K562 (cell line): Measurements from ENCODE around the gene VPS13D. TPM values are rescaled to one million over a fixed set of nuclear protein-coding genes. Genes with fewer than 3 reads are reported as not detected.

Source experiments
- ATAC-seq: fragments of 200-7000 bp; cut with Tn5 transposase; 3 replicates; pipeline ENCODE4 v1.9.1; 2020; ENCODE audit warnings: moderate library complexity
- BruUV-seq: library from RNA; stranded (reverse); fragments of 400-500 nt; replicated peaks from 2 replicates; lab custom pipeline; 2021; lab: Mats Ljungman, UMichigan
- CTCF ChIA-PET: fragments of 300-600 bp; formaldehyde crosslinking; extraction: SDS; loops from one replicate; lab custom pipeline; 2021; ENCODE audit warnings: low intra/inter-chr PET ratio; lab: Yijun Ruan, JAX
- POLR2A ChIA-PET: fragments of 300-600, 350-650 bp; sonication (Branson Sonifier 250); formaldehyde crosslinking; extraction: SDS; loops from one replicate; lab custom pipeline; 2021; ENCODE audit warnings: antibody characterized with exemption, inconsistent platforms; lab: Yijun Ruan, JAX
- DNase-seq, 4 experiments: peaks; one replicate each; pipeline versions ENCODE4 v3.0.0 to v3.0.0-alpha.2; 2011 to 2018; ENCODE audit warnings: low spot score in 3 of 4, mixed read lengths in 3 of 4; ENCODE audit errors: extremely low read depth in 1 of 4
- FAIRE-seq: peaks from 2 replicates; lab custom pipeline; 2011; peaks lifted over from hg19 to GRCh38; lab: Jason Lieb, UNC
- H2AFZ ChIP-seq: 2 replicates; pipeline ENCODE4 v1.6.0; 2011; ENCODE audit warnings: low read depth, low read length, control low read depth, inconsistent platforms
- H3K27ac ChIP-seq: fragments of 200-600 bp; 3 replicates; pipeline ENCODE4 v1.8.0; 2011; ENCODE audit warnings: low read depth, mild to moderate bottlenecking, control low read depth, inconsistent platforms, low read length, moderate library complexity, mixed read lengths; ENCODE audit errors: extremely low read depth
- H3K27me3 ChIP-seq, 2 experiments: fragments of 300-600 bp in 1 of 2; 2 replicates in 1 of 2; 3 replicates in 1 of 2; pipeline versions ENCODE4 v1.6.0 to v1.8.0; 2011; ENCODE audit warnings: inconsistent platforms in 2 of 2, low read length in 2 of 2, mild to moderate bottlenecking in 1 of 2, mixed read lengths in 1 of 2, moderate library complexity in 1 of 2; ENCODE audit not compliant: control insufficient read depth in 2 of 2, insufficient read depth in 2 of 2
- H3K36me3 ChIP-seq: fragments of 300-600 bp; 3 replicates; pipeline ENCODE4 v1.8.0; 2011; ENCODE audit warnings: mild to moderate bottlenecking, low read length, inconsistent platforms; ENCODE audit not compliant: control insufficient read depth, insufficient read depth
- H3K4me1 ChIP-seq, 2 experiments: fragments of 200-600 bp in 1 of 2; replicated peaks in 1 of 2; 2 replicates in 1 of 2; 3 replicates in 1 of 2; pipeline versions ENCODE4 v1.5.1 to v1.8.0; 2011; ENCODE audit warnings: inconsistent platforms in 2 of 2, low read length in 2 of 2, mild to moderate bottlenecking in 1 of 2, mixed read lengths in 1 of 2, moderate library complexity in 1 of 2; ENCODE audit not compliant: control insufficient read depth in 2 of 2, insufficient read depth in 2 of 2
- H3K4me2 ChIP-seq: 2 replicates; pipeline ENCODE4 v1.6.1; 2011; ENCODE audit warnings: low read length, control low read depth, inconsistent platforms, mixed read lengths; ENCODE audit not compliant: insufficient read depth
- H3K4me3 ChIP-seq: fragments of 200-600 bp; sonication (generic), shearing (Covaris generic); 2 replicates; pipeline ENCODE4 v1.5.1; 2016; ENCODE audit warnings: control low read depth, inconsistent platforms
- H3K79me2 ChIP-seq: fragments of 200-600 bp; 3 replicates; pipeline ENCODE4 v1.8.0; 2011; ENCODE audit warnings: low read length, inconsistent platforms; ENCODE audit not compliant: control insufficient read depth, insufficient read depth
- H3K9ac ChIP-seq, 2 experiments: 2 replicates each; pipeline versions ENCODE4 v1.6.0 to v1.6.1; 2011; ENCODE audit warnings: low read depth in 2 of 2, low read length in 2 of 2, control low read depth in 1 of 2, inconsistent platforms in 1 of 2, mild to moderate bottlenecking in 1 of 2, mixed read lengths in 1 of 2; ENCODE audit not compliant: insufficient read depth in 1 of 2
- H3K9me1 ChIP-seq: one replicate; pipeline ENCODE4 v1.6.0; 2011; ENCODE audit warnings: inconsistent platforms, mild to moderate bottlenecking, low read length, moderate library complexity; ENCODE audit not compliant: control insufficient read depth, insufficient read depth
- H3K9me3 ChIP-seq: replicated peaks from 2 replicates; pipeline ENCODE4 v1.5.1; 2011; ENCODE audit warnings: low read depth, low read length, inconsistent platforms; ENCODE audit not compliant: control insufficient read depth, insufficient read depth
- H4K20me1 ChIP-seq: replicated peaks from 2 replicates; pipeline ENCODE4 v1.6.1; 2011; ENCODE audit warnings: low read length, inconsistent platforms, mixed read lengths; ENCODE audit not compliant: control insufficient read depth, insufficient read depth
- BDP1 ChIP-seq: IDR thresholded peaks from 3 replicates; pipeline ENCODE4 v1.6.1; 2011; ENCODE audit not compliant: insufficient read length, insufficient read depth
- FOXA3 ChIP-seq, 2 experiments: fragments of 450-650 bp in 1 of 2; sonication (generic) in 1 of 2; formaldehyde crosslinking; IDR thresholded peaks in 1 of 2; conservative IDR thresholded peaks in 1 of 2; 2 replicates each; pipeline versions ENCODE4 v1.4.0 to v1.8.0; 2020 to 2022; ENCODE audit warnings: mild to moderate bottlenecking in 2 of 2, missing genetic modification reagents in 1 of 2
- GATAD2A ChIP-seq: fragments of 450-650 bp; IDR thresholded peaks from 2 replicates; pipeline ENCODE4 v1.6.1; 2017
- JUND ChIP-seq, 2 experiments: IDR thresholded peaks; 2 replicates in 1 of 2; 3 replicates in 1 of 2; pipeline ENCODE4 v1.6.1; 2011; ENCODE audit warnings: borderline replicate concordance in 2 of 2, low read depth in 2 of 2, low read length in 2 of 2, improper control_type of control experiment in 1 of 2, missing biosample characterization in 1 of 2, missing genetic modification characterization in 1 of 2, missing genetic modification reagents in 1 of 2
- MAFK ChIP-seq: IDR thresholded peaks from 2 replicates; pipeline ENCODE4 v1.6.1; 2011; ENCODE audit warnings: low read length, improper control_type of control experiment
- NFE2 ChIP-seq: IDR thresholded peaks from 2 replicates; pipeline ENCODE4 v1.6.1; 2014; ENCODE audit warnings: antibody characterized with exemption, low read depth
- PCBP2 ChIP-seq: fragments of 200-400 bp; formaldehyde crosslinking; IDR thresholded peaks from 2 replicates; pipeline ENCODE4 v1.6.1; 2018; ENCODE audit warnings: low read length, low read depth, mild to moderate bottlenecking, moderate library complexity; ENCODE audit not compliant: poor library complexity, severe bottlenecking
- WGBS: fragments of 100-300 bp; shearing (Covaris generic); methylation state at CpG from one replicate; pipeline ENCODE4 v1.1.6; 2016; ENCODE audit warnings: low coverage, mixed read lengths; ENCODE audit not compliant: insufficient coverage; ENCODE audit errors: missing lambda C conversion rate; 5-methylcytosine and 5-hydroxymethylcytosine counted together
- in situ Hi-C: fragments of 300-500 bp; cut with MboI; formaldehyde crosslinking; loops from 4 replicates; pipeline ENCODE4 v1.15.0; 2018; ENCODE audit warnings: inconsistent platforms, mixed read lengths
- intact Hi-C: fragments of 100-400 bp; cut with micrococcal nuclease; formaldehyde crosslinking; loops from 2 replicates; pipeline ENCODE4 v1.14.2; 2022
- polyA plus RNA-seq, 8 experiments: library from polyadenylated mRNA; depleted of rRNA in 4 of 8; stranded (reverse) in 5 of 8; unstranded in 3 of 8; fragments of >200 nt; fragmentation: Nextera tagmentation in 2 of 8; fragmentation: Illumina TruSeq in 1 of 8; extraction: Ambion mirVana in 2 of 8; extraction: Trizol in 1 of 8; gene quantifications; 2 replicates each; pipeline versions ENCODE4 v1.2.1 to v1.2.3, GENCODE V29; 2011 to 2014; ENCODE audit warnings: inconsistent platforms in 1 of 8, missing spikeins in 1 of 8
- total RNA-seq, 7 experiments: library from RNA; depleted of rRNA in 6 of 7; stranded (reverse); fragments of >200 nt in 6 of 7; fragmentation: Illumina TruSeq in 2 of 7; extraction: Trizol in 2 of 7; gene quantifications; 2 replicates each; pipeline versions ENCODE4 v1.2.1 to v1.2.3, GENCODE V29; 2011 to 2021; ENCODE audit warnings: low replicate concordance in 1 of 7
- TF ChIP-seq, protein P1 (sequence below): fragments of 250-450 bp; sonication (Bioruptor Pico); IDR thresholded peaks from 2 replicates; pipeline ENCODE4 v1.8.0; 2022; ENCODE audit warnings: moderate library complexity, mild to moderate bottlenecking, inconsistent platforms
- TF ChIP-seq, protein P2 (sequence below): IDR thresholded peaks from 3 replicates; pipeline ENCODE4 v1.6.1; 2011; ENCODE audit warnings: borderline replicate concordance, mild to moderate bottlenecking, moderate library complexity; ENCODE audit not compliant: insufficient read length; ENCODE audit errors: extremely low read depth
- TF ChIP-seq, protein P3 (sequence below): IDR thresholded peaks from 3 replicates; pipeline ENCODE4 v1.6.1; 2011; ENCODE audit warnings: borderline replicate concordance, mild to moderate bottlenecking; ENCODE audit not compliant: insufficient read length, insufficient read depth
- TF ChIP-seq, protein P4 (sequence below): fragments of 450-650 bp; conservative IDR thresholded peaks from 2 replicates; pipeline ENCODE4 v1.6.1; 2016; ENCODE audit warnings: missing genetic modification characterization, low read depth, mild to moderate bottlenecking, missing compliant biosample characterization, moderate library complexity

The VPS13D gene
- total and polyA plus RNA-seq, 9 of the 15 experiments (the other 6 are each of a cell fraction or from before 2014, with no cell fraction given): 6.1 to 51.5 (median 38.5) TPM

DNA sequence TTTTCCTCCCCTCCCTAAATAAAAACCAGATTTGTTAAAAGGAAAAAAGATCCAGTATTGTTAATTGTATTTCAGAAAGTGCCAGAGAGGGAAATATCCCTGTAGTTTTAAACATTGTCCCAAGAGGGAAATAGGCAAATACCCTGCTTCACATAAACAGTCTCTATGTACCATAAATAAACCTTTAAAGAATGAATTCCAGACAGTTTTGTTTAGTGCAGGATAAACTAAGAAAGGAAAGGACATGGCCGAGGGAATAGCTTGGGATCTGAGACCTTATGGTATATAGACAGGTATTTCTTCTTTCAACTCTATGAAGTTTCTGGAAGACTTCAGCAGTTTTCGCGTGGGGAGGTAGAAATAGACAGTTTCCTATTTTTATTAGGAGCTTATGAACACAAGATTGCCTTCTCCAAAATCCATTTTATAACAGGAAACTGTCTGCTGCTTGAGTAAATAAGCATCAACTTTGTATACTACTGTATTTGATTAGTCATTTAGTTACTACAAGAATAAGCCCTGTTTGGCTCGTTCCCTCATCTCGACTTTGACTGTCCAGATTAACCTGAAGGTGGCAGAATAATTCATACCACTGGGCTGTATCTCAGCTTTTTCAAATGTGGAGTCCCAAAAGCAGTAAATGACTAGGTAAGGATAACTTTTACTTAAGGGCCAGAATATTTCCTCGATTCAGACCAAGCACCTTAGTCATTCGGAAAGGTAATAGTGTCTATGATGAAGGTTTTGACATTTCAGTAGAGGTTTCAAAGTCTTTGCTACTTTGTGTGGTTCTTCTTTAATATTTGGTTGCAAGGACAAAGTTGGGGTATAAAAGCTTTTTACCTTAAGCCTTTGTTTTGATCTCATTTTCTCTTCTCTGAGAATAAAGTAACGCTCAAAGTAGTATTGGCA, 177.5 kb downstream of the VPS13D start:
- Histone ChIP-seq H3K9me1 (no peaks in the 10 kb centered on the region), H3K9me3 (peaks cover 14% of the 10 kb centered on the region), H4K20me1 (no peaks in the 10 kb centered on the region), H3K4me3 (no peak overlapping the region), H3K27ac (peak overlapping the region; percentile 60), H2AFZ (peak overlapping the region; percentile 52), H3K4me1 (peaks cover 11 to 33% of the 10 kb centered on the region in 2 experiments; a peak in 4 of 5 replicates), H3K4me2 (no peak overlapping the region), H3K36me3 (peaks cover 66% of the 10 kb centered on the region), H3K9ac (peak overlapping the region in 1 of 2 experiments; percentile 22; a peak in 1 of 4 replicates), H3K79me2 (no peaks in the 10 kb centered on the region), H3K27me3 (no peaks in the 10 kb centered on the region)
- ChIA-PET POLR2A (interaction anchor here (0.6 to 2.0 kb wide), 11 partner anchors 8 to 213 kb away, joined by 3 to 9 read pairs (median 4); no protein-coding TSS in a partner anchor), CTCF (interaction anchor here (0.5 to 2.0 kb wide), 2 partner anchors 35 to 213 kb away, joined by 8 to 30 read pairs; no protein-coding TSS in a partner anchor)
- no TSS peak for BruUV-seq
- intact Hi-C loops (loop anchor here (1.0 to 5.0 kb wide), 5 partner anchors 70 to 213 kb away; no protein-coding TSS in a partner anchor), in situ Hi-C loops (loop anchor here (5.0 kb wide), 1 partner anchor 210 kb away; the partner anchor contains the start of gene DHRS3)
- WGBS: 32% methylated on average over 8 of the region's 8 CpGs
- FAIRE-seq (peak; percentile 57), ATAC-seq (peak; percentile 87), DNase-seq (peak; percentile 39 to 81 (median 60))
- TF ChIP-seq MAFK: peak; percentile 46; the same call in 1 of the 2 replicates
- TF ChIP-seq, protein P1, sequence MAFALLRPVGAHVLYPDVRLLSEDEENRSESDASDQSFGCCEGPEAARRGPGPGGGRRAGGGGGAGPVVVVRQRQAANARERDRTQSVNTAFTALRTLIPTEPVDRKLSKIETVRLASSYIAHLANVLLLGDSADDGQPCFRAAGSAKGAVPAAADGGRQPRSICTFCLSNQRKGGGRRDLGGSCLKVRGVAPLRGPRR: no peak
- TF ChIP-seq PCBP2: no peak
- TF ChIP-seq NFE2: peak; percentile 33
- TF ChIP-seq, protein P2, sequence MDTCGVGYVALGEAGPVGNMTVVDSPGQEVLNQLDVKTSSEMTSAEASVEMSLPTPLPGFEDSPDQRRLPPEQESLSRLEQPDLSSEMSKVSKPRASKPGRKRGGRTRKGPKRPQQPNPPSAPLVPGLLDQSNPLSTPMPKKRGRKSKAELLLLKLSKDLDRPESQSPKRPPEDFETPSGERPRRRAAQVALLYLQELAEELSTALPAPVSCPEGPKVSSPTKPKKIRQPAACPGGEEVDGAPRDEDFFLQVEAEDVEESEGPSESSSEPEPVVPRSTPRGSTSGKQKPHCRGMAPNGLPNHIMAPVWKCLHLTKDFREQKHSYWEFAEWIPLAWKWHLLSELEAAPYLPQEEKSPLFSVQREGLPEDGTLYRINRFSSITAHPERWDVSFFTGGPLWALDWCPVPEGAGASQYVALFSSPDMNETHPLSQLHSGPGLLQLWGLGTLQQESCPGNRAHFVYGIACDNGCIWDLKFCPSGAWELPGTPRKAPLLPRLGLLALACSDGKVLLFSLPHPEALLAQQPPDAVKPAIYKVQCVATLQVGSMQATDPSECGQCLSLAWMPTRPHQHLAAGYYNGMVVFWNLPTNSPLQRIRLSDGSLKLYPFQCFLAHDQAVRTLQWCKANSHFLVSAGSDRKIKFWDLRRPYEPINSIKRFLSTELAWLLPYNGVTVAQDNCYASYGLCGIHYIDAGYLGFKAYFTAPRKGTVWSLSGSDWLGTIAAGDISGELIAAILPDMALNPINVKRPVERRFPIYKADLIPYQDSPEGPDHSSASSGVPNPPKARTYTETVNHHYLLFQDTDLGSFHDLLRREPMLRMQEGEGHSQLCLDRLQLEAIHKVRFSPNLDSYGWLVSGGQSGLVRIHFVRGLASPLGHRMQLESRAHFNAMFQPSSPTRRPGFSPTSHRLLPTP: no peak
- peak in 1 of 2 experiments; percentile 68; a peak in 2 of 4 replicates for TF ChIP-seq FOXA3 (CRISPR knock-in tag; conservative IDR thresholded peaks at IDR 0.05 in 1 of 2, IDR thresholded peaks at IDR 0.05 in 1 of 2)
- TF ChIP-seq, protein P3, sequence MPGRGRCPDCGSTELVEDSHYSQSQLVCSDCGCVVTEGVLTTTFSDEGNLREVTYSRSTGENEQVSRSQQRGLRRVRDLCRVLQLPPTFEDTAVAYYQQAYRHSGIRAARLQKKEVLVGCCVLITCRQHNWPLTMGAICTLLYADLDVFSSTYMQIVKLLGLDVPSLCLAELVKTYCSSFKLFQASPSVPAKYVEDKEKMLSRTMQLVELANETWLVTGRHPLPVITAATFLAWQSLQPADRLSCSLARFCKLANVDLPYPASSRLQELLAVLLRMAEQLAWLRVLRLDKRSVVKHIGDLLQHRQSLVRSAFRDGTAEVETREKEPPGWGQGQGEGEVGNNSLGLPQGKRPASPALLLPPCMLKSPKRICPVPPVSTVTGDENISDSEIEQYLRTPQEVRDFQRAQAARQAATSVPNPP: no peak
- TF ChIP-seq, protein P4, sequence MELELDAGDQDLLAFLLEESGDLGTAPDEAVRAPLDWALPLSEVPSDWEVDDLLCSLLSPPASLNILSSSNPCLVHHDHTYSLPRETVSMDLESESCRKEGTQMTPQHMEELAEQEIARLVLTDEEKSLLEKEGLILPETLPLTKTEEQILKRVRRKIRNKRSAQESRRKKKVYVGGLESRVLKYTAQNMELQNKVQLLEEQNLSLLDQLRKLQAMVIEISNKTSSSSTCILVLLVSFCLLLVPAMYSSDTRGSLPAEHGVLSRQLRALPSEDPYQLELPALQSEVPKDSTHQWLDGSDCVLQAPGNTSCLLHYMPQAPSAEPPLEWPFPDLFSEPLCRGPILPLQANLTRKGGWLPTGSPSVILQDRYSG: no peak
- TF ChIP-seq JUND (IDR thresholded peaks at IDR 0.05; ENCODE audit: borderline replicate concordance, low read depth, low read length): peak; percentile 52; the same call in 1 of the 2 replicates
- no peak; the same call in 2 of the 3 replicates for TF ChIP-seq JUND (tag; IDR thresholded peaks at IDR 0.05; ENCODE audit: borderline replicate concordance, low read depth, low read length)
- no peak for TF ChIP-seq BDP1
- no peak for TF ChIP-seq GATAD2A
